ENCODE measurements around the gene MCF2L.

MCF2L gene

DNA sequence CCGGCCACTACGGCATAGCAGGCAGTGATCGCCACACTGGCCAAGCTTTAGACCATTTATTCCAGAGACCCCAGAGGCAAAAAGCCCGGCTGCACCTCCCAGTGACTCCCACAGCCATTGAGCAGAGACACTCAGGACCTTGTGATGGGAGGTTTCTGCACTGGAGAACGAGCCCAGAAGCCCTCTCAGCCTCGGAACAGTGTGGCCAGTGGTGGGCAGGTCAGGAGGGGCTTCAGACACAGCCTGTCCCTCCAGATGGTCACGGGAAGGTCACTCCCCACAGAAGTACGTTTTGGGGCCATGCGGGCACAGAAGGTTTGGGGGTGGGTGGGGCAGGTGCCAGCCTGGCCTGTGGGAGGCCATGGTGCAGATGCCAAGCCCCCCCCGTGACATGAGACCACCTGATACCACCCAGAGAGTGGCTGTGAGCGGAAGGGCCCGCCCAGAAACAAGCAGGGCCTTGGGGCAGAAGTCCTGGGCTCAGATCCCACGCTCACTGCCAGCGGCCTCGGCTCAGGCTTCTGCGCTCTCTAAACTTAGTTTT lies 153.0 kb downstream of the MCF2L start:
- no peak overlapping the region for H3K4me3 ChIP-seq (ENCODE audit: low read depth, low read length)
- in situ Hi-C loops (cut with HindIII; ENCODE audit: low sequenced_read_pairs) = no loop called here
- no peak for DNase-seq (ENCODE audit: low read depth)
- TF ChIP-seq, protein P1, sequence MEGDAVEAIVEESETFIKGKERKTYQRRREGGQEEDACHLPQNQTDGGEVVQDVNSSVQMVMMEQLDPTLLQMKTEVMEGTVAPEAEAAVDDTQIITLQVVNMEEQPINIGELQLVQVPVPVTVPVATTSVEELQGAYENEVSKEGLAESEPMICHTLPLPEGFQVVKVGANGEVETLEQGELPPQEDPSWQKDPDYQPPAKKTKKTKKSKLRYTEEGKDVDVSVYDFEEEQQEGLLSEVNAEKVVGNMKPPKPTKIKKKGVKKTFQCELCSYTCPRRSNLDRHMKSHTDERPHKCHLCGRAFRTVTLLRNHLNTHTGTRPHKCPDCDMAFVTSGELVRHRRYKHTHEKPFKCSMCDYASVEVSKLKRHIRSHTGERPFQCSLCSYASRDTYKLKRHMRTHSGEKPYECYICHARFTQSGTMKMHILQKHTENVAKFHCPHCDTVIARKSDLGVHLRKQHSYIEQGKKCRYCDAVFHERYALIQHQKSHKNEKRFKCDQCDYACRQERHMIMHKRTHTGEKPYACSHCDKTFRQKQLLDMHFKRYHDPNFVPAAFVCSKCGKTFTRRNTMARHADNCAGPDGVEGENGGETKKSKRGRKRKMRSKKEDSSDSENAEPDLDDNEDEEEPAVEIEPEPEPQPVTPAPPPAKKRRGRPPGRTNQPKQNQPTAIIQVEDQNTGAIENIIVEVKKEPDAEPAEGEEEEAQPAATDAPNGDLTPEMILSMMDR (IDR thresholded peaks at IDR 0.05; ENCODE audit: low read depth, low read length, missing control alignments) = no peak

DNA sequence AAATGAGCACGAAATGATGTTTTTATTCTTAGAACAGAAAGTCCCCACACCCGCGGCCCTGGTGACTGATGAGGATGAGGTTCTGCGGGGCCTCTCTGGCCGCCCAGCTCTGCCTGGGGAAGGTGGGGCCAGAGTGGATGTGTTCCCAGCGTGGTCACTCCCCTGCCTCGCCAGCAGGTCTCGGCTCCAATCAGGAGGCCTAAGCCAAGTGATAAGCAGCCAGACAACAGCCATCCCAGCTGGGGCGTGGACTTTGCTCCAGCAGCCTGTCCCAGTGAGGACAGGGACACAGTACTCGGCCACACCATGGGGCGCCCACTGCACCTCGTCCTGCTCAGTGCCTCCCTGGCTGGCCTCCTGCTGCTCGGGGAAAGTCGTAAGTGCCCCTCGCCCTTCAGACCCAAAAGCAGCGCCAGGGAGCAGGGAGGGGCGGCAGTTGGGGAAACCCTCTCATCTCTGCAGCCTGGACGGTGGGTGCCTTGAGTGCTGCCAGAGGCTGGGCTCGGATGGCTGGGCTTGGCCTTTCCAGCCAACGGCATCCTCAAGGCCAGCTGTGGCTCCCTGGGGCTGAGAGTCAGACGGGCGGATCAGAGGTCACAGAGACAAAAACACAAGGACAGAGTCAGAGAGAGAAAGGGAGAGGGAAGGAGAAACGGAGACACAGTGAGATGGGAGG lies 153.7 kb downstream of the MCF2L start, which contains the start of gene F10:
F10 (plus strand) TSS at position 250 of the 676 bp plus-strand sequence; CDS start at position 307, 57 bp downstream.
- TF ChIP-seq, protein P1 (IDR thresholded peaks at IDR 0.05; ENCODE audit: low read depth, low read length, missing control alignments) = no peak
- DNase-seq (ENCODE audit: low read depth) = no peak
- in situ Hi-C loops (cut with HindIII; ENCODE audit: low sequenced_read_pairs) = no loop called here
- H3K4me3 ChIP-seq (ENCODE audit: low read depth, low read length) = no peak within 1 kb of the TSS

DNA sequence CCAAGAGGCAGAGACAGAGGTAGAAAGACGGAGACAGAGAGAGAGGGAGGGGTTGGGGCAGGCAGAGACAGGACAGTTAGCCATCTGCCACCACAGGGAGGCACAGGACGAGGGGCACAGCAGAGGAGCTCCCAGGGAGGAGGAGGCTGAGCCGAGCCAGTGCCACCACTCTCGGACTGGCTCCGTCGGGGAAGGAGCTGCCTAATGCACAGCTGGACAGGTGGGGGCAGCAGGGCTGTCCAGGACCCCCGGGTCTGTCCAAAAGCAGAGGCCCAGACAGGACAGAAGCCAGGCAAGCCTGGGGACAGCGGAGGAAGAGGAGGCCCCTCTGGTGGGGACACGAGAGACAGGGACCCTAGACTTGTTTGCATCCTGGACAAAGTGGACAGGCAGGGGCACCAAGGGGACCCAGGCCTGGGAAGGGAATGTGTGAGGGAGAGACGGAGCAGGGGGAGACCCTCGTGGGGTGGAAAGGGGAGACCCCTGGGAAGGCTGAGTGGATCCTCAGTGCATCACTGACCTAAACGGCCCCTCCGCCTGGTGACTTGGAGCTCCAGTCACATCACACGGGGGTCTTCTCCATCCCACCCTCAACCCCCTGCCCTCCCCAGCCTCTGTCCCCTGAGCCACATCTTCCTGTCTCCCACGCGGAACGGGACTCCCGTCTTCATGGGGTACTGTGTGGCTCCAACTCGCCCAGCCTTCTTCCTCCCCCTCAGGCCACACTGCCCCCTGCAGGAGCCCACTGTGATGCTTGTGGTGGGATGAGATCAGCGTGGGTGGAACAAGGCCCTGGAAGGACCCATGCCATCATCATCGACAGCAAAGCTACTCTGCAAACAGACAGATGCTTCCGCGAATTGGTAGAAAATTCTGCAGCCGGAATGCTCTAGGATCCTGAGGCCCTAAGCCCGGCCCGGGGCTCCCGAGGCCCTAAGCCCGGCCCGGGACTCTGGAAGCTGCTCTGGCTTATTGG lies 154.5 kb downstream of the MCF2L start:
- in situ Hi-C loops (cut with HindIII; ENCODE audit: low sequenced_read_pairs) = no loop called here
- no peak overlapping the region for H3K4me3 ChIP-seq (ENCODE audit: low read depth, low read length)
- no peak for DNase-seq (ENCODE audit: low read depth)
- TF ChIP-seq, protein P1 (IDR thresholded peaks at IDR 0.05; ENCODE audit: low read depth, low read length, missing control alignments) = peak; percentile 24

DNA sequence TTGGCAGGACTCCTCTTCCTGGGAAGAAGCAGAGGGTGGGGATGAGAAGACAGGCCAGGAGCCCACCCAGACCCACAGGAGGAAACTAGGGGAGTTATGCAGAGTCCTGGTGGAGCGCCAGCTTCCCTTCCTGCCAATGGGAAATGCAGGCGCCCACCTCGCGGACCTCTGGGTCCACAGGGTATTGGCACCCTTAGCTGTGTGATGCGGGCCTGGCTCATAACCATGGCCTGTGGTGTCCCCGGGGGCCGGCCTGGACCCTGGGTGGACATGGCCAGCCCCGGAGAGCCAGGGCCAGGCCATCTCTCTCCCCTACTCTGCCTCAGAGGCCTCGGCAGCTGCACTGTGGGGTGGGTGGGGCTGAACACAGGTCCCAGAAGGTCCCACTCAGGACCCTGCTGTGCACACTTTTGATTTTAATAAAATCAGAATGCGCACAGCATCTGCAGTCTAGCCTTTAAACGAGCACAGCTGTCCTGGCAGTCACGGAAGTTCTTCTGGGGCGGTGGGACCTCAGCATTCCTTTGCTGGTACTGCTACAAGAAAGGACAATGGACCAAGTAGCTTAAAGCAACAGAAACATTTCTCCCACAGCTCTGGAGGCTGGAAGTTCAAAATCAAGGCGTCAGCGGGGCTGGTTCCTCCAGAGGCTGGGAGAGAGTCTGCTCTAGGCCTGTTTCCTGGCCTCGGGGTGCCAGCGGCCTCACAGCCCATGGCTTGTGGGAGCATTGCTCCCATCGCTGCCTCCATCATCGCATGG lies 155.4 kb downstream of the MCF2L start:
- DNase-seq (ENCODE audit: low read depth) = no peak
- no peak overlapping the region for H3K4me3 ChIP-seq (ENCODE audit: low read depth, low read length)
- in situ Hi-C loops (cut with HindIII; ENCODE audit: low sequenced_read_pairs) = no loop called here
- TF ChIP-seq, protein P1 (IDR thresholded peaks at IDR 0.05; ENCODE audit: low read depth, low read length, missing control alignments) = no peak

DNA sequence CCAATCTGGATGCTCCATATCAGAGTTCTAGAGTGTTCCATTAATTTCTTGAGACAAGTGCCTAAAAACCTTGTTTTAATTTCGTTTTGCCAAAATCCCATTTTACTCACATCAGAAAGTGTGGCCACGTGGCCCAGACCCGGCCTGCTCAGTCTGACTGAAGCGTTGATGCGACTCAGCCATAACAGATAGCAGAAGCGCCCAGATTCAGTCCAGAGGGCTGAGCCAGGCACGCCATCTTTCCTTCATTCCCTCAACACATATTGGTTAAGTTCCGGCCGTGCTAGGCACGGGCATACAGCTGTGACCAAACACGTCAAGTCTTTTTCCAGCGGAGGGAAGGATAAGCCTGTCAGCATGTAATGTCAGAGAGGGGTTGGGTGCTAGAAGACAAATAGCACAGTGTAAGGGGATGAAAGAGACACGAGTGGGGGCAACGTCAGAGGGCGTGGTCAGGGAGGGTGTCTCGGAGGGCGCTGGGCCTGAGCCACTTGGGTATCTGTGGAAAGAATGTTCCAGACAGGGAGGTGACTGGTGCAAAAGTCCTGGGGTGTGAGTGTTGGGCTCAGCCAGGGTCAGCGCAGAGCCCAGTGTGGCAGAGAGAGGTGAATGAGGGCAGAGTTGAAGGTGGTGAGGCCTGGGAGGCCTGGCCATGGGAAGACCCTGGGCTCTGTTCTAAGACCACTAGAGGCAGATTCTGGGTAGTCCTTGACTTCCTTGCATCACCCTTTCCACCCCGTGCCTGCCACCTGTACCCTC lies 156.7 kb downstream of the MCF2L start:
- no peak overlapping the region for H3K4me3 ChIP-seq (ENCODE audit: low read depth, low read length)
- TF ChIP-seq, protein P1 (IDR thresholded peaks at IDR 0.05; ENCODE audit: low read depth, low read length, missing control alignments) = no peak
- in situ Hi-C loops (cut with HindIII; ENCODE audit: low sequenced_read_pairs) = no loop called here
- DNase-seq (ENCODE audit: low read depth) = no peak

All from astrocyte of the cerebellum (primary cell).